Cardiac muscle cell (in vitro differentiated cells and primary cell): ENCODE results near the gene ASPHD2. TPM values are rescaled to one million over a fixed set of nuclear protein-coding genes. Genes with fewer than 3 reads are reported as not detected.

Experiments
- DNase-seq, 2 donors: peaks; one replicate each; pipeline versions ENCODE4 v3.0.0 to v3.0.0-alpha.2; 2010 to 2017; ENCODE audit warnings: low read depth in 1 of 2, low spot score in 1 of 2
- H3K27ac ChIP-seq: fragments of 200-600 bp; sonication (generic); 2 replicates; pipeline ENCODE4 v1.5.1; 2016
- H3K27me3 ChIP-seq: fragments of 200-600 bp; sonication (generic); 2 replicates; pipeline ENCODE4 v1.6.0; 2016; ENCODE audit warnings: control low read depth
- H3K36me3 ChIP-seq: fragments of 200-600 bp; sonication (generic); 2 replicates; pipeline ENCODE4 v1.5.1; 2016; ENCODE audit warnings: control low read depth
- H3K4me1 ChIP-seq: fragments of 200-600 bp; sonication (generic); 2 replicates; pipeline ENCODE4 v1.8.1; 2017; ENCODE audit warnings: low read depth, mild to moderate bottlenecking, mixed run types
- H3K4me3 ChIP-seq: fragments of 200-600 bp; sonication (generic); 2 replicates; pipeline ENCODE4 v1.5.1; 2016; ENCODE audit warnings: mild to moderate bottlenecking
- H3K9me3 ChIP-seq: fragments of 200-600 bp; sonication (generic); 2 replicates; pipeline ENCODE4 v1.5.1; 2017; ENCODE audit warnings: low read depth, mild to moderate bottlenecking, control low read depth
- CTCF ChIP-seq: IDR thresholded peaks from 2 replicates; pipeline ENCODE4 v1.5.1; 2012; ENCODE audit warnings: low read depth, mild to moderate bottlenecking, low read length
- polyA plus RNA-seq: library from polyadenylated mRNA; unstranded; fragments of >200 nt; fragmentation: Nextera tagmentation; extraction: Ambion mirVana; gene quantifications from 2 replicates; pipeline ENCODE4 v1.2.1, GENCODE V29; 2016
- total RNA-seq: library from RNA; depleted of rRNA; stranded (reverse); fragments of >200 nt; gene quantifications from 2 replicates; pipeline ENCODE4 v1.2.3, GENCODE V29; 2016

ASPHD2 gene
- total and polyA plus RNA-seq, 2 experiments from 2014 or later, result 1.8 to 2.0 TPM

DNA sequence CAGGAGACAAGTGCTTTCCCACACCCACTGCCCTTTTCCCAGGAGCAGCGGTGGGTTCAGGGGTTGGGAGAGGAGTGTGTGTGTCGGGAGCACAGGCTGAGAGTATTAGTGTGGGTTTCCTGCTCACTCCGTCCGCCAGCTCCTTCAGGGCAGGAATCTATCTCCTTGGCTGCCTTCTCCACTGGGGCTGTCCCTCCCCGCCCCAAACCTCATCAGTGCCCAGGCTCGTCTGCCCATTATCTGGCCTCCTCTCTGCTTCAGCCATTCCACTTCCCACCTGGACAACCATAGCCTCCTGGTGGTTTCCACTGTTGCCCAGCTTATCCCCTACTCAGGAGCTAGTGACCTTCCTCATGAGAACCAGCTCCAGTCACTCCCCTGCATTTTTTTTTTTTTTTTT is 19.9 kb downstream of the ASPHD2 start:
- Histone ChIP-seq H3K27ac (peak overlapping the region; percentile 96), H3K36me3 (peaks cover 13% of the 10 kb centered on the region), H3K9me3 (no peaks in the 10 kb centered on the region), H3K4me3 (no peak overlapping the region), H3K27me3 (no peaks in the 10 kb centered on the region), H3K4me1 (peaks cover 21% of the 10 kb centered on the region)
- TF ChIP-seq CTCF, result no peak
- DNase-seq, result peak in 1 of 2 donors; percentile 40

GRCh38 chr22:26450453-26451185 is 21.6 kb downstream of the ASPHD2 start:
- no peak for DNase-seq
- no peaks in the 10 kb centered on the region for H3K9me3 ChIP-seq
- TF ChIP-seq CTCF, result no peak

DNA sequence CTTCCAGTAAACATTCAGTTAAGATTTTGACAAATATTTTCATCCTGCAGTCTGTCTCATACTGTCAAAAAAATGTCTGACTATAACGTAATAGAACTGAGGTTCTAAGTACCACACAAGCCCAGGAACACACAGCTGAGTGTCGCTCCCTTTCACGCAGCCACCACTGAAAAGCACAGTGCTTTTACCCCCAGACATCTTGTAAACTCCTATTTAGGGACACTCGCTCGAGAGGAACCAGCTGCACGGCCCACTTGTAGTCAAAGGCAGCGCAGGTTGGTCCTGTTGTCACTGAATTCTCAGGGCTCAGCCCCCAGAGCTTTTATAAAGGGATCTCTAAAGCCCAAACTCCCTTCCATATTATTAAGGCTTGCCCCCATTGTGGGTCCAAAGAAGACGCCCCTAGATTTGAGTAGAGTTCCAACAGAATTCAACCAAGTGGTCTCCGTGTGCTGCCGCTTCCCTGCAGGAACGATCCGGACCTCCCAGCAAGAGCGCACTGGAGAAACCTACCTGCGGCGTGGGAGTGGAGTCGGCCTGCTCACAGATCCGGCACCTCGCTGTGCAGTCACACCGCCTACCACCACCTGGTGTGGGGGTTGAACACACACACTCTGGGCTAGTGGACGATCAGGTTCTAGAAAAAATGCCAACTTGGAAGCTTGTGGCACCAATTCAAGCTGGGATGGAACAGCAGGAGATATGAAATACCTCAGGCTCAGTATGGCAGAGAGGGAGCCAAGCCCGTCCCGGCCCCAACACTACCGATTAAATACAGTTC is 23.4 kb downstream of the ASPHD2 start:
- H3K27me3 ChIP-seq, result no peaks in the 10 kb centered on the region
- H3K4me3 ChIP-seq, result no peak overlapping the region
- no peaks in the 10 kb centered on the region for H3K9me3 ChIP-seq
- no peak for TF ChIP-seq CTCF
- peaks cover 16% of the 10 kb centered on the region for H3K36me3 ChIP-seq
- no peak overlapping the region for H3K27ac ChIP-seq
- peaks cover 15% of the 10 kb centered on the region for H3K4me1 ChIP-seq
- DNase-seq, result no peak

More at GRCh38 chr22:26450453-26451185, 21.6 kb downstream of the ASPHD2 start:
- H3K4me3 ChIP-seq, result no peak overlapping the region
- H3K27ac ChIP-seq, result no peak overlapping the region
- peaks cover 21% of the 10 kb centered on the region for H3K4me1 ChIP-seq
- H3K27me3 ChIP-seq, result no peaks in the 10 kb centered on the region
- H3K36me3 ChIP-seq, result peaks cover 13% of the 10 kb centered on the region

DNA sequence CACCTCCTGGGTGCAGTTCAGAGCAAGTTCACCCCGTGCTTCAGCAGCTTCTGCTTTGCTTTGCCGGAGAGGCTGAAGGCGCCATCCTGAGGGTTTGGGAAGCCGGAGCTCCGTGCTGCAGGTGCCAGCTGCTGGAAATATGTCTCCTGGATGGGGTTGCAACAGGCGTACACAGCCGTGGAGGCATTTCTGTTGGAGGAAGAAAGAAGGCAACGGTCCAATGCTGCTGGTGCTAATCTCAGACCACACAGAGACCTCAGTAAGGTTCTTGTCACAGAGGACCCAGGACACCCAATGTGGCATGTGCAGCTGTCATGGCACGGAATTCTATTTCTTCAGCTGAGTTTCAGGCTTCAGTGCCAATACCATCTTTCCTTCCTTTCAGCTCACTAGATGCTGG is 24.2 kb downstream of the ASPHD2 start:
- no peak for TF ChIP-seq CTCF
- H3K27me3 ChIP-seq, result no peaks in the 10 kb centered on the region
- no peaks in the 10 kb centered on the region for H3K9me3 ChIP-seq
- H3K27ac ChIP-seq, result no peak overlapping the region
- H3K36me3 ChIP-seq, result peaks cover 19% of the 10 kb centered on the region
- H3K4me1 ChIP-seq, result peaks cover 8% of the 10 kb centered on the region
- no peak overlapping the region for H3K4me3 ChIP-seq
- DNase-seq, result no peak

DNA sequence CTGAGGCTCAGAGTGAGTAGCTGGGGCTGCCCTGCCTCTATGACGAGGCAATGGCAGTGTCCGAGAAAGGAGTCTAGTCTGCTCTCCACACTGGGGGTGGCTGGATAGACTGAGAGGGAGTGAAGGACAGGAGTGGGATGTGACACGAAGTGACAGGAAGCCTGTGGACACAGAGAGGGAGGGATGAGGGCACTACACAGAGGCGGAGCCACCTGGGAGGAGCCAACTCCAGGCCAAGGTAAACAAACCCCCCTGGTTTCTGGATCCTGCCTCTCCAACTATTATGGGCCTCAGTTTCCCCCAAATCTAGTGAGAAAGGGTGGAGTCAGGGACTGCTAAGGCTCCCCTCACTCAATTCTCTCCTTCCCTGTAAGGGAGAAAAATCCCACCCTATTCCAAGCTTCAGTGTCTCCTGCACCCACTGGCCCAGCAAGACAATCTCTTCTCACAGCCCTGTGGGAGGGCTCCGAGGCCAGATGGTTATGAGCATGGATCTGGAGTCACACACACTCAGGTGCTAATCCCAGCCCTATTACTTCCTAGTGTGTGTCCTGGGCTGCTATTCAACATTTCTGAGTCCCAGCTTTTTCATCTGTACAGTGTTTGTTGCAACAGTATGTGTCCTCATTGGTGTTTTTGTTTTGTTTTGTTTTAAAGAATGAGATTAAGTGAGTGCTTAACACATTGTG is 24.9 kb downstream of the ASPHD2 start:
- Histone ChIP-seq H3K4me1 (peaks cover 2% of the 10 kb centered on the region), H3K4me3 (no peak overlapping the region), H3K9me3 (no peaks in the 10 kb centered on the region), H3K36me3 (peaks cover 20% of the 10 kb centered on the region), H3K27ac (no peak overlapping the region), H3K27me3 (no peaks in the 10 kb centered on the region)
- TF ChIP-seq CTCF, result no peak
- no peak for DNase-seq
